ENCODE measurements around the gene GC.
A peak's percentile ranks its signal among the peaks of the same experiment; 100 is the strongest.
"Not testable (repeated sequence)": the region's sequence is repeated elsewhere in the genome, so short reads cannot be mapped to it uniquely, and the experiment has no call there.

Gene GC

DNA sequence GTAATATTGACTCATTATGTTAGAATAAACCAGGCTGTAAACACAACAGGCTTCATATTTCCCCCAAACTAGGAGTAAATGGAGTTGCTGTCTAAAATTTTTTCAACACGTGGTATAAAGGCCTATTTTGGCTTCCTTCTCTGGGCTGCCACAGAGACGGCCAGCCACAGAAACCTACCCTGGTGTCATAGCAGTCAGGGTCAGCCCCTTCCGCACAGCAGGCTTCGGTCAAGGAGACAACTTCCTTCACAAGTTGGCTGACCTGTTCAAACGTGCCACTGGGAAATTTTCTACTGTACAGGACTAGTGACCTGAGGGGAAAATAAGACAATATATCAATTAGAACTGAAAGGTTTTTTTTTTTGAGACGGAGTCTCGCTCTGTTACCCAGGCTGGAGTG lies 15.8 kb downstream of the GC start:
- DNase-seq (ENCODE audit: low read depth in 2 of 2): no peak

DNA sequence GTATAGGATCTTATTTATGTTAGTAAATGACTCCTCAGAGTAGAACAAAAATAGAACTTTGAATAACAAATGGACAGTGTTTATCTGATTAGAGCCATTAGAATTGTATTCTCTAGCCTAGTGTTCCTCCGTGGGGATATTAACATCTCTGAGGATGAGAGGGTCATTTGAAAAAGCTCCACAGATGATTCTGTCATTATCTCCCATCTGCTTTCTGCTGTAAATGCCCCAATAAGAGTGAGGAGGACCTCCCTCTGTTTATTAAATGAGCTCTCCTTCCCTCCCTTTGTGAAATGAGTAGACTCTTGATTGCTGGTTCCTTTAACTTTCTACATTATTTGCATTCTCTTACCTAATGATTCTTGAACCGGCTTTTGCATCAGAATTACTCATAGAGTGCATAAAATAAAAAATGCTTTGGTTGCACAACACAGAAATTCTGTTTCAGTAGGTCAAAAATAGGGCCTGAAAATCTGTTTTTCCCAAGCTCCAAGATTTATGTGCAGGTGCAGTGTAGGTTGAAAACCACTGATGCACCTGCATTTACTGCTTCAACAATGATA lies 18.0 kb downstream of the GC start:
- no peak for DNase-seq (ENCODE audit: low read depth in 2 of 2)

- DNase-seq (ENCODE audit: low read depth in 2 of 2): peak; percentile 1 to 4
These were observed 18.5 kb downstream of the GC start for GRCh38 chr4:71765350-71765749.

- DNase-seq (ENCODE audit: low read depth in 2 of 2): no peak
These were observed 31.4 kb downstream of the GC start for GRCh38 chr4:71752383-71753042.

DNA sequence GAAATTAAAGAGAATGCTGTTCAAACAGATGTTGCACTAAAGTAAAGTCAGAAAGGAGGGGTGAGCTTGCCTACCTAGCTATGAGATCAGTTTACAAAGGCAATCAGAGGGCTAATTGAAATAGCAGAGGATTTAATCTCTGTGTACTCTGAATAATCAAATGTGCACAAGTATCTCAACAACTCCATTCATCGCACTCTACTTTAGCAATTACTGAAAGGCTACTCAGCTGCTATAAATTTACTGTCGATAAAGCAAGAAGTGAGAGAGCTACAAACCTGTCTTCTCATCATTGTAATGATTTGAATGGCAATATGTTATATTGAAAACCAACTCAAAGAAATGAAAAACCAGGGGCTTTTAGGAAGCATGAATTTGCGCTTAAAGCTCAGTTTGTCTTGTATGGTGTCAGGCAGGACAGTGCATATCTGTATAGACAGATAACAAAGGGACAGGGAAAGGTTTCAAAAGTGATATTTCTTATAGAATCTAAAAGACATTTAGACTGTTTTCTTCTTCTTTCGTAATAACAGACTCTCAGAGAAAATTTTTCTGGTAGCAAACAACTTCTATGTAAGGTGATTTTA lies 34.8 kb downstream of the GC start:
- DNase-seq (ENCODE audit: low read depth in 2 of 2): no peak

GRCh38 chr4:71746379-71746778 lies 37.5 kb downstream of the GC start:
- DNase-seq (ENCODE audit: low read depth in 2 of 2): no peak

DNA sequence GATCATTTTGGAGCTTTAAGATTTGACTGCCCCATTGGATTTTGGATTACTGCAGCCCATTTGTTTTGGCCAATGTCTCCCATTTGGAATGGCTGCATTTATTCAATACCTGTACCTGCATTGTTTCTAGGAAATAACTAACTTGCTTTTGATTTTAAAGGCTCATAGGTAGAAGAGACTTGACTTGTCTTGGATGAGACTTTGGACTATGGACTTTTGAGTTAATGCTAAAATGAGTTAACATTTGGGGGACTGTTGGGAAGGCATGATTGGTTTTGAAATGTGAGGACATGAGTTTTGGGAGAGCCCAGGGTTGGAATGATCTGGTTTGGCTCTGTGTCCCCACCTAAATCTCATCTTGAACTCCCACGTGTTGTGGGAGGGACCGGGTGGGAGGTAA lies 45.1 kb downstream of the GC start:
- DNase-seq (ENCODE audit: low read depth in 2 of 2): not testable (repeated sequence)

DNA sequence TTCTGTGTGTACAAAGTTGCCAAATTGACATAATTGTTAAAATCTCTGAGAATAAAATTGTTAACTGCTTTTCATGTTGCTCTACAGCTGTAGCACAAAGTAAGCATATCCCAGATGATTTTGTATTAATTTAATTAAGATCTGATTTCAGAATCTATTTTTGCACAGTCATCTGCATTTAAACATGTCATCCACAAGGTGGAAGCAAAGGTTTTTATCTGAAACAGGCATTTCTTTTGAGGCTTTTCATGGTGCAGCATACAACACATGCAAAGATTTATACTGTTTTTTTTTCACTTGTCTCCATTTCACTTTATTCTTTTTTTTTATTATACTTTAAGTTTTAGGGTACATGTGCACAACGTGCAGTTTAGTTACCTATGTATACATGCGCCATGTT lies 51.2 kb downstream of the GC start:
- DNase-seq (ENCODE audit: low read depth in 2 of 2): peak; percentile 2 to 5

DNA sequence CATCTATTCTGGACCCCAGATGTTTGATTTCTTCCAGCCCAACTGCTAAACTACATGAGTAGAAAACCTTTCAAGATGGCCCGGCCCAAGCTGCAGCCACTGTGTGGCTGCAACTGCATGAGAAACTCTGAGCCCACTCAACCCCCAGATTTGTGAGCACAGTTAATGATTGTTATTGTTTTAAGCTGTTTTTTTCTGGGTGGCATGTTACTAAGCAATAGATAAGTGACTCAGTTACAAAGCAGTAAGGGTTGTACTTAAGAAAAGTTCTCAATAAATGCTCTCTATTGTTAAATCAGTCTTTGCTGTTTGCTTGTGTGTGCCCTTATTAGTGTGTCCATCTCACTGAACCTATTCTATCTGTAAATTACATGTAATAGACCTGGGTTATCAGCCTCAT lies 51.8 kb downstream of the GC start:
- DNase-seq (ENCODE audit: low read depth in 2 of 2): no peak

GRCh38 chr4:71729856-71730255 lies 54.0 kb downstream of the GC start:
- no peak for DNase-seq (ENCODE audit: low read depth in 2 of 2)

DNA sequence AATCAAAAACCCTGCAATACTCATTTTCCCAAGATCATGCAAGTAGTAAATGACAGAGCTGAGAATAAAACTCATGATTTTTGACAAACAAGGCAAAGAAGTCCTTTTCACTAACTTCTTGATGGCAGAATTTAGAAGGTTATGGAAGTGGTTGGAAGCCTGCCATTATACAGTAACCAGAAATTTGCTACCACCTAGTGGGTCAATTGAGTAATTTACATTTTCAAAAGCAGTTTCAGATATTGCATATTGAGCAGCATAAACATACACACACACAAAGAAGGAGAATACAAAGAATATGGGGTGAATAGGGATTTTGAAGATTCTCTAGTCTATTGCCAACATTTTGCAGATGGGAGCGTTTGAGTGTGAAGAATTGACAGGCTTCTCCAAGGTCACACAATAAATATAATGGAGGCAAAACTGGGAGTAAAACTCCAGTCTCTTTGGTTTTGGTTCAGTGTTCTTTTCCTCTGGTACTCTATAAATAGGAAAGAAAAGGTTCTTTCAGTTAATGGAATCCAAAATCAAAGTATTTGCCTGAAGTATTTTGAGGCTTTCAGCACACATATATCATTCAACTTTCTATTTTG lies 70.2 kb downstream of the GC start:
- peak; percentile 29 to 44 for DNase-seq (ENCODE audit: low read depth in 2 of 2)

GRCh38 chr4:71711985-71712348 lies 71.9 kb downstream of the GC start:
- no peak for DNase-seq (ENCODE audit: low read depth in 2 of 2)

GRCh38 chr4:71711044-71711984 lies 72.6 kb downstream of the GC start:
- no peak for DNase-seq (ENCODE audit: low read depth in 2 of 2)

GRCh38 chr4:71709961-71710360 lies 73.9 kb downstream of the GC start:
- DNase-seq (ENCODE audit: low read depth in 2 of 2): no peak

DNA sequence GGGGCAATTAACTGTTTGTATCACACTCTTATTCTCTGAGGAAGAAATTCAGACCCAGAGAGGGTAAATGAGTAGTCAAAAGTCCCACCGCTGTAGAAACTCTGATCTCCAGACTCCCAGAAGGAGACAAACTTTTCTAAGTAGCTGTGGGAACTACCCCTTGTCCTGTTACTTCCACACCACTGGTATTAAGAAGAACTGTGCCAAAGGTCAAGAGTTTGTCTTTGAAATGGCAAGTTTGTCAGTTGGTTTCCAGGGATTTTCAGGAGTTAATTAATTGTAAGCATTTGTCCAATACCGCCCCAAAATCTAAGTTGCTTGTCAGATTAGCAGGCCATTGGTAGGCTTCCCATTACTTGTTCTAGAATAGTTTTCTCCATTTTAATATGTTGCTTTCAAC lies 85.7 kb downstream of the GC start:
- no peak for DNase-seq (ENCODE audit: low read depth in 2 of 2)

GRCh38 chr4:71697031-71697430 lies 86.8 kb downstream of the GC start:
- no peak for DNase-seq (ENCODE audit: low read depth in 2 of 2)

DNA sequence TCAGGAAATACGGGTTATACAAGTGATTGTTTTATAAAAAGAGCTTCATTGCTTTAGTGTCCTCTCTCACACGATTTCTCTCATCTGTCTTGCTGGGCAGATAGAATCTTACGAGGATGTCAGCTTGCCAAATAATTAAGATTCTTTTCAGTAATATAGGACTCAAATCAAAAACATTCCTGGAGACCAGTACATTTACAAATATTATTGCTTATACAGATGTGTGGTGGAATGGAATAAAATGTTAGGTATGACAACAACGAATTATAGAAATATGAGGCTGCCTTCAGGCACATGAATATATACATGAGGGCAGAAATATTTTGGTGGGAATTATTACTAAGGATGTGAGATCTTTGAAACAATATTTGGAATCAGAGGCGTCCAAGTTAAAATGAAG lies 88.9 kb downstream of the GC start:
- no peak for DNase-seq (ENCODE audit: low read depth in 2 of 2)

- DNase-seq (ENCODE audit: low read depth in 2 of 2): no peak
These were observed 90.9 kb downstream of the GC start for GRCh38 chr4:71692963-71693362.

DNA sequence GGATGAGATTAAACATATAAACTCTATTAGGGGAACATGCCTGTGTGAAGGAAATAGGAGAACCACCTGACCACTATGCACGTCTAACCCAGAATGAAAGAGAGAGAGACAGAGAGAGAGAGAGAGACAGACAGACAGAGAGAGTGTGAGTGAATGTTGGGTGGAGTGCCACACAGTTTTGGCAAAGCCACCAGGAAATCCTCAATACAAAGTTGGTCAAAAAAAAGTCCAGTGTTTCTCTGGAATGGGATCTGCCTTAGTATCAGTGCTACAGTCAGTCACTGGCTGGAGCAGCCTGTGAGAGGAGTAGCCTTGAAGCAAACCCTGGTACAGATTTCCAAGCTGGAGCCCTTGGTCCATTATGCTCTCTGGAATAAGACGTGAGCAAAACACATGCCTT lies 91.7 kb downstream of the GC start:
- no peak for DNase-seq (ENCODE audit: low read depth in 2 of 2)
